Posterior vena cava (tissue), 2 donors: Measurements from ENCODE around the gene ZNF112. TPM values are rescaled to one million over a fixed set of nuclear protein-coding genes. Genes with fewer than 3 reads are reported as not detected.
A peak's percentile ranks its signal among the peaks of the same experiment; 100 is the strongest.
"Not testable (repeated sequence)": the region's sequence is repeated elsewhere in the genome, so short reads cannot be mapped to it uniquely, and the experiment has no call there.

Experiments
- DNase-seq: peaks from one replicate; pipeline ENCODE4 v3.0.0-alpha.2; 2020; ENCODE audit warnings: low spot score
- intact Hi-C, 2 donors: fragments of 100-400 bp; cut with DNase I; formaldehyde crosslinking; loops; one replicate each; pipeline versions ENCODE4 v1.14.1 to v1.14.2; 2022 to 2023
- long read RNA-seq, 2 donors: library from polyadenylated mRNA; unstranded; transcript quantifications; one replicate each; pipeline ENCODE4 v2.0.0, GENCODE V29; 2020 to 2021
- total RNA-seq, 2 donors: library from RNA; stranded (reverse); fragmentation: NEBNext Ultra II Directional; extraction: Animal tissue kit (Norgen Biotek cat#: 25700); gene quantifications; one replicate each; pipeline ENCODE4 v1.2.1, GENCODE V29; 2021
- donor health status: DM: yes; HTN: yes; CAD: no.
- donor health status: DM: yes; HTN: yes; CAD: no.

Gene ZNF112
- 1 to 10 TPM; 5.2 to 7.9 TPM for total RNA-seq
- long read RNA-seq, donor 1, result 0 reads
- long read RNA-seq, donor 2, partial matches to known transcripts, result 0 of 1 reads
- long read RNA-seq, donor 2, other reads (novel, unspliced or antisense), result 1 of 1 reads

DNA sequence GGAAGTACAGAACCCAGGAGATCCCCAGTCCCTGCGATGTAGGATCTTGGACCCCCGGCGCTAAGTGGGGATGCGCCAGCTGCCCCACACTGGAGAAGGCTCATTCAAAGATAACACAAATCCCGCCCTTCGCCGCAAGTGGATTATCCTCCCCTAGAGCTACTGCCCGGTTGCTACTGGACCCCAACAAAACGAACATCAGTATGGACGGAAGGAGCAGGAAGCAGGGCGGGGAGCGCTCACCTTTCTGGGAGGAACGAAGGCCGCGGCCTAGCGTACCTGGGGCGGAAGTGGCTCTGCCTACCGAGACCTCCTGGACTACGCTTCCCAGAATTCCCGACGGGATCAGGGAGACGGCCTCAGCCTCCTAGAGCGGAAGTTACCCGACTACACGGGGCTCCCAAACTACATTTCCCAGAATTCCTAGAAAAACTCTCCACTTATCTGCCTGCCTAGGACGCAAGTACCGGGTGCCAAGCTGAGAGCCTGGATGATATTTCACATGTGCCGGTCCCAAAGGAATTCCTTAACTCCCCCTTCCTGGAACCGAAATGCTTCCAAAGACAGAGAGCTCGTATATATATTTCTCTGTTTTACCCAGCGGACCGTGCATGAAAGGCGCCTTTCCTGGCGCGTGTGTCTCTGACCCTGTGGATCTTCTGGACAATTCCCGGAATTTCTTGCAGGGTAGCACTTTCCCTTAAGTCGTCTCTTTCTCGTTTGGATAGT lies at the start of gene ZNF112:
Gene ZNF112 (minus strand): TSS at position 298 of the 729 bp plus-strand sequence. CDS start 16,141 bp downstream, outside the sequence.
- DNase-seq, result peak; percentile 93
- intact Hi-C loops, result no loop called here

GRCh38 chr19:44401139-44402115 lies 44.9 kb upstream of the ZNF112 start, which contains the start of gene ZNF285:
Gene ZNF285 (minus strand): TSS chr19:44401608. CDS start chr19:44397213, 4,395 bp downstream.
- peak; percentile 98 for DNase-seq
- intact Hi-C loops, result no loop called here

GRCh38 chr19:44389268-44389667 lies 32.8 kb upstream of the ZNF112 start:
- DNase-seq, intact Hi-C loops: not testable (repeated sequence)

- intact Hi-C loops, result no loop called here
- no peak for DNase-seq
Measured at GRCh38 chr19:44374789-44375188, 18.3 kb upstream of the ZNF112 start.

- no peak for DNase-seq
- intact Hi-C loops, result no loop called here
Measured at GRCh38 chr19:44371815-44372480, 15.5 kb upstream of the ZNF112 start.

DNA sequence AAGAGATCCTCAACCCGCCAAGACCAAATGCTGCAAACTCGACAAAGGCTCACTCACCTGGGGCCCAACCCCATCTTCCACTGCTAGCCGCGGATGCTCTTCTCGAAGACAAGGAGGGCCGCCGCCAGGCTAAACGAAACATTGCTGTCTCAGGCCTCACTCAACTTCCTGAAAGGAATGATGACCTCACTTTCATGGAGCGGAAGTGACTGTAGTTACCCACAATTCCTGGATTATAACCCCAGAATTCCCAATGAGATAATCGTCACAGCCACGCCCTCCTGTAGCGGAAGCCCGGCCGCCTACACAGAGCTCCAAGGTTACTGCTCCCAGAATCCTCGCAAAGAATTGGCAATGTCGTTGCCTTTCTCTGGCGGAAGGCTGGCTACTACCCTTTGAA lies 10.5 kb upstream of the ZNF112 start:
- no peak for DNase-seq
- intact Hi-C loops, result no loop called here

- DNase-seq, result no peak
- intact Hi-C loops, result no loop called here
Measured at GRCh38 chr19:44346556-44346955, 9.9 kb downstream of the ZNF112 start.

DNA sequence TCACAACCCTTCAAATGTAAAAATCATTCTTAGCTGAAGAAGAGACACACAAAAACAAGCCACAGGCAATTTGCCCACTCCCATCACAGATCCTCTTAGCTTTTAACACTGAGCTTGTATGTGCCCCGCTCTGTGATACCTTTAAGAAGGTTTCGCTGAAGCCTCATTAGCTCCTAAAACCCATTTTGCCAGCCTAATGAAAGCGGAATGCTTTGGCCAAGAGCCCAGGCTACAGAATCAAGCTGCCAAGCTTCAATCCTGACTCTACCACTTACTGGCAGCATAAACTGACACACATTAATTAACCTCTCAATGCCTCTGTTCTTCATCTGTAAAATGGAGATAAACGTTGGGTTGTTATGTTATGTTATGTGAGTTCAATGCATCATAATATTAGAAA lies 10.5 kb downstream of the ZNF112 start:
- DNase-seq, result no peak
- intact Hi-C loops, result no loop called here

GRCh38 chr19:44344255-44344654 lies 12.2 kb downstream of the ZNF112 start:
- no peak for DNase-seq
- intact Hi-C loops, result no loop called here

- intact Hi-C loops, result no loop called here
- no peak for DNase-seq
Measured at GRCh38 chr19:44341794-44342193, 14.7 kb downstream of the ZNF112 start.

DNA sequence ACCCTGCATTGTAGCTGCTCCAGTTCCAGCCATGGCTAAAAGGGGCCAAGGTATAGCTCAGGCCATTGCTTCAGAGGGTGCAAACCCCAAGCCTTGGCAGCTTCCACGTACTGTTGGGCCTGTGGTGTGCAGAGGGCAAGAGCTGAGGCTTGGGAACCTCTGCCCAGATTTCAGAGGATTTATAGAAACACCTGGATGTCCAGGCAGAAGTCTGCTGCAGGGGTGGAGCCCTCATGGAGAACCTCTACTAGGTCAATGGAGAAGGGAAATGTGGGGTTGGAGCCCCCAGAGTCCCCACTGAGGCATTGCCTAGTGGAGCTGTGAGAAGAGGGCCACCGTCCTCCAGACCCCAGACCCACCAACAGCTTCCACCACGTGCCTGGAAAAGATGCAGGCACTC lies 21.8 kb downstream of the ZNF112 start:
- intact Hi-C loops, DNase-seq: not testable (repeated sequence)

- no peak for DNase-seq
- intact Hi-C loops, result no loop called here
Measured at GRCh38 chr19:44332145-44332544, 24.3 kb downstream of the ZNF112 start.

- intact Hi-C loops, result no loop called here
- no peak for DNase-seq
Measured at GRCh38 chr19:44315883-44316282, 40.6 kb downstream of the ZNF112 start.

DNA sequence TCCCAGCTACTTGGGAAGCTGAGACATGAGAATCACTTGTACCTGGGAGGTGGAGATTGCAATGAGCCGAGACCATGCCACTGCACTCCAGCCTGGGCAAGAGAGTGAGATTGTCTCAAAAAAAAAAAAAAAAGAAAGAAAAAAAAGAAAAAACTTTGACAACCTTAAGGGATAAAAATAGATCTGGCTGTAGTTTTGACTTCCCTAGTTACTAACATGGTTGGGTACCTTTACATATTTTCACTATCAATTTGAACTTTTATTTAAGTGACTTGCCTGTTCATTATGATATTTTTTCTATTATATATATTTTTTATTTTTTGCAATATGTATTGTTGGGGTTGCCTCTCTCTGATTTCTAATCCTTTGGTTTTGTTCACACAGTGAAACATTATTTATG lies 43.2 kb downstream of the ZNF112 start:
- no peak for DNase-seq
- intact Hi-C loops, result no loop called here

DNA sequence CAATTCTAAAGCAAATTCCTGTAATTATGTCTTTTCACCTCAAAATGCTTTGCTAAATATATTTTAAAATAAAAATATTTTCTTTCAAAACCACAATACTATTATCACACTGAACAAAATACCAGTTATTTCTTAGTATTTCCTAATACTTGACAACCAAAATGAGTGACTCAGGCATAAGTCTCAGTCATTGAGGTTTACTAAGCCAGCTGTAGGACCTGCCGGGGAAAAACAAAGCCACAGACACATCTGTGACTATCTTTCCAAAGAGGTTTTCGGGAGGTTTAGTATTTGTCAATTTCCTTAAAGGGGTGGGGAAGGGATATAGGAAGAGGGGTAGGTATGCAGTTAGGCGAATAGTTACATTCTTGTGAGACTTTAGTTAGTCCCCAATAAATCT lies 48.5 kb downstream of the ZNF112 start:
- intact Hi-C loops, result no loop called here
- DNase-seq, result no peak

DNA sequence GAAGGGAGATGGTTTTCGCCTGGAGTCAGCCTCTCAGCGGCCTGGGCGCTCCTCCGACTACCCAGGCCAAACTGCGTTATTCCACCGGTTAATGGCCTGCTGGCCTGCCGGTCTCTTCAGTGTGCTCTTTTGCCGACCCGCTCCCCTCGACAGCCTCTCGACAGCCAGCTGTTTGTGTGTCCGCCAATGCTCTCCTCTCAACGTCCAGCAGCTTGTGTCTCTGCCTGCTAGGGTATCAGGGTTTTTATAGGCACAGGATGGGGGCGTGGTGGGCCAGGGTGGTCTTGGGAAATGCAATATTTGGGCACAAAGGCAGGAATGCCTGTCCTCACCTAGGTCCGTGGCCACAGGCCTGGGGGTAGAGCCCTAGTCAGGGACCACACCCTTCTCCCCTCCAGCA lies 50.2 kb downstream of the ZNF112 start:
- intact Hi-C loops, result no loop called here
- peak; percentile 57 for DNase-seq

DNA sequence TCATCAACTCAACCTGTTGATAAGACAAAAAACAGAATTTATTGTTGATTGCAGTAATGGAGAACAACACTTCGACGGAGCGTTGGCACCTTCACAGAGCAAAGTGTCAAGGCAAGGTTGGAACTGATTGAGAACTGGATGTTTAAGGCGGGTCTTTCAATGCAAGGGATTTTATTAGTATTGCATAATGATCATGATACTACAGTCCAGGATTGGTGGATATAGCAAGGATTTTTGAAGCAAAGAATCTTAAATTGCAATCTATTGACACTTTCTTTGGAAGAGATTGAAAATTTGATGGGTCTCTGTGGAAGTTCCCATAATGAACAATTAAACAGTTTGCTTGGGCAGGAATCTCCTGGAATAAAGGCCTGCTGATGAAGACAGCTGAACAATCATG lies 51.0 kb downstream of the ZNF112 start:
- intact Hi-C loops, result no loop called here
- DNase-seq, result no peak

- peak; percentile 97 for DNase-seq
- intact Hi-C loops, result no loop called here
Measured at GRCh38 chr19:44304659-44305193, 51.8 kb downstream of the ZNF112 start, which contains the start of gene ZNF235. Gene ZNF235 (minus strand): TSS chr19:44305025. CDS start chr19:44303404, 1,621 bp downstream.

GRCh38 chr19:44303976-44304568 lies 52.4 kb downstream of the ZNF112 start:
- intact Hi-C loops, result no loop called here
- DNase-seq, result peak; percentile 34
